Tibial nerve (tissue), 4 donors: ENCODE measurements around the gene ZC3H12A. TPM values are rescaled to one million over a fixed set of nuclear protein-coding genes. Genes with fewer than 3 reads are reported as not detected.
A peak's percentile ranks its signal among the peaks of the same experiment; 100 is the strongest.

Experiments
- DNase-seq, 2 donors: peaks; one replicate each; pipeline ENCODE4 v3.0.0-alpha.2; 2019; ENCODE audit warnings: low spot score in 2 of 2
- H3K27ac ChIP-seq, 4 donors: fragments of 200-600 bp; sonication (generic) in 3 of 4; one replicate each; pipeline ENCODE4 v1.5.1; 2017 to 2019; ENCODE audit warnings: mild to moderate bottlenecking in 1 of 4
- H3K27me3 ChIP-seq, 2 donors: fragments of 200-600 bp; sonication (generic) in 1 of 2; one replicate each; pipeline versions ENCODE4 v1.5.1 to v1.6.0; 2017 to 2019
- H3K36me3 ChIP-seq, 3 donors: fragments of 200-600 bp; sonication (generic); one replicate each; pipeline ENCODE4 v1.5.1; 2018 to 2019
- H3K4me1 ChIP-seq, 4 donors: fragments of 200-600 bp; sonication (generic) in 3 of 4; one replicate each; pipeline ENCODE4 v1.5.1; 2017 to 2019
- H3K4me3 ChIP-seq, 4 donors: fragments of 200-600 bp; sonication (generic) in 3 of 4; one replicate each; pipeline ENCODE4 v1.5.1; 2017 to 2019; ENCODE audit warnings: mild to moderate bottlenecking in 1 of 4, moderate library complexity in 1 of 4
- H3K9me3 ChIP-seq, 4 donors: fragments of 200-600 bp; sonication (generic) in 3 of 4; one replicate each; pipeline ENCODE4 v1.5.1; 2017 to 2019
- CTCF ChIP-seq, 5 experiments: fragments of 200-600 bp in 3 of 5; fragments of 450-650 bp in 2 of 5; sonication (generic) in 3 of 5; IDR thresholded peaks; one replicate each; pipeline ENCODE4 v1.5.1; 2016 to 2019; ENCODE audit warnings: antibody characterized with exemption in 5 of 5, mild to moderate bottlenecking in 3 of 5, moderate library complexity in 2 of 5
- EP300 ChIP-seq, 2 donors: sonication (generic); formaldehyde crosslinking; IDR thresholded peaks; one replicate each; pipeline ENCODE4 v1.6.1; 2017; ENCODE audit warnings: antibody characterized with exemption in 2 of 2, mild to moderate bottlenecking in 1 of 2
- POLR2A ChIP-seq, 2 donors: fragments of 450-650 bp; IDR thresholded peaks; one replicate each; pipeline ENCODE4 v1.6.1; 2017; ENCODE audit warnings: antibody characterized with exemption in 2 of 2, mild to moderate bottlenecking in 2 of 2, moderate library complexity in 2 of 2
- WGBS, 2 donors: methylation state at CpG; one replicate each; pipeline ENCODE4 v1.1.5; 2018; 5-methylcytosine and 5-hydroxymethylcytosine counted together
- total RNA-seq, 4 donors: library from RNA; depleted of rRNA; stranded (reverse); fragments of >200 nt; gene quantifications; one replicate each; pipeline ENCODE4 v1.1.0, GENCODE V29; 2016

The ZC3H12A gene
- total RNA-seq, 4 donors from 2014 or later = 7.9 to 15.7 (median 10.9) TPM

GRCh38 chr1:37471345-37472231 is 2.8 kb upstream of the ZC3H12A start:
- Histone ChIP-seq H3K36me3 (no peaks in the 10 kb centered on the region), H3K4me1 (peaks cover 3 to 51% (median 43%) of the 10 kb centered on the region in 4 donors), H3K4me3 (peak overlapping the region in 2 of 4 donors; percentile 7 to 32), H3K27ac (peak overlapping the region; percentile 39 to 98 (median 90)), H3K9me3 (no peaks in the 10 kb centered on the region), H3K27me3 (no peaks in the 10 kb centered on the region)
- TF ChIP-seq CTCF (IDR thresholded peaks at IDR 0.05) (no peak), POLR2A (IDR thresholded peaks at IDR 0.05) (peak in 1 of 2 donors; percentile 21), EP300 (IDR thresholded peaks at IDR 0.05) (peak in 1 of 2 donors; percentile 62)
- DNase-seq = peak; percentile 51 to 57
- WGBS, 2 donors = 12% methylated on average over 13 of the region's 13 CpGs

- no peak for TF ChIP-seq CTCF (IDR thresholded peaks at IDR 0.05)
- no peak for TF ChIP-seq POLR2A (IDR thresholded peaks at IDR 0.05)
- TF ChIP-seq EP300 (IDR thresholded peaks at IDR 0.05) = no peak
- Histone ChIP-seq H3K4me1 (peaks cover 3 to 58% (median 49%) of the 10 kb centered on the region in 4 donors), H3K9me3 (no peaks in the 10 kb centered on the region), H3K4me3 (no peak overlapping the region), H3K36me3 (peaks cover 0 to 4% (median 0%) of the 10 kb centered on the region in 3 donors), H3K27ac (peak overlapping the region; percentile 39 to 98 (median 90)), H3K27me3 (no peaks in the 10 kb centered on the region)
- DNase-seq = no peak
- 68 to 77% methylated on average over 7 of the region's 7 CpGs for WGBS, 2 donors
Measured at GRCh38 chr1:37472281-37472680, 2.1 kb upstream of the ZC3H12A start.

- no peak for TF ChIP-seq POLR2A (IDR thresholded peaks at IDR 0.05)
- 60 to 83% methylated on average over 1 of the region's 1 CpG for WGBS, 2 donors
- no peak for DNase-seq
- Histone ChIP-seq H3K4me3 (peak overlapping the region in 1 of 4 donors; percentile 93), H3K4me1 (peaks cover 3 to 65% (median 57%) of the 10 kb centered on the region in 4 donors), H3K27me3 (no peaks in the 10 kb centered on the region), H3K27ac (peak overlapping the region in 2 of 4 donors; percentile 97 to 98), H3K36me3 (peaks cover 0 to 11% (median 0%) of the 10 kb centered on the region in 3 donors), H3K9me3 (no peaks in the 10 kb centered on the region)
Measured at GRCh38 chr1:37472994-37473393, 1.4 kb upstream of the ZC3H12A start.

- H3K4me1 ChIP-seq = peaks cover 3 to 71% (median 62%) of the 10 kb centered on the region in 4 donors
- peaks cover 0 to 15% (median 0%) of the 10 kb centered on the region in 3 donors for H3K36me3 ChIP-seq
- 20 to 21% methylated on average over 10 to 12 of the region's 12 CpGs for WGBS, 2 donors
- H3K9me3 ChIP-seq = no peaks in the 10 kb centered on the region
- no peak for DNase-seq
- peak overlapping the region; percentile 76 to 98 (median 97) for H3K27ac ChIP-seq
- no peaks in the 10 kb centered on the region for H3K27me3 ChIP-seq
- TF ChIP-seq POLR2A (IDR thresholded peaks at IDR 0.05) = no peak
- no peak for TF ChIP-seq EP300 (IDR thresholded peaks at IDR 0.05)
- TF ChIP-seq CTCF (IDR thresholded peaks at IDR 0.05) = no peak
- H3K4me3 ChIP-seq = peak overlapping the region; percentile 72 to 93 (median 77)
Measured at GRCh38 chr1:37473431-37474045, 842 bp upstream of the ZC3H12A start.

- H3K9me3 ChIP-seq = no peaks in the 10 kb centered on the region
- H3K4me1 ChIP-seq = peaks cover 3 to 84% (median 75%) of the 10 kb centered on the region in 4 donors
- H3K27ac ChIP-seq = peak overlapping the region; percentile 76 to 98 (median 97)
- peaks cover 0 to 15% (median 0%) of the 10 kb centered on the region in 3 donors for H3K36me3 ChIP-seq
- WGBS, 2 donors = 3% methylated on average over 30 to 37 of the region's 38 CpGs
- no peaks in the 10 kb centered on the region for H3K27me3 ChIP-seq
- H3K4me3 ChIP-seq = peak overlapping the region; percentile 72 to 93 (median 84)
- no peak for TF ChIP-seq EP300 (IDR thresholded peaks at IDR 0.05)
- TF ChIP-seq CTCF (IDR thresholded peaks at IDR 0.05) = no peak
- TF ChIP-seq POLR2A (IDR thresholded peaks at IDR 0.05) = no peak
- DNase-seq = no peak
Measured at GRCh38 chr1:37474697-37475379, 458 bp downstream of the ZC3H12A start.
